GM12864 (cell line): Measurements from ENCODE around the gene RABGGTB.
"Not testable (repeated sequence)": the region's sequence is repeated elsewhere in the genome, so short reads cannot be mapped to it uniquely, and the experiment has no call there.

ENCODE experiments used
- DNase-seq: peaks from one replicate; pipeline ENCODE4 v3.0.0-alpha.2; 2011; ENCODE audit warnings: low read depth
- H3K4me3 ChIP-seq: 2 replicates; pipeline ENCODE4 v1.5.1; 2011; ENCODE audit warnings: mild to moderate bottlenecking, low read depth, low read length, control low read depth
- CTCF ChIP-seq: IDR thresholded peaks from 2 replicates; pipeline ENCODE4 v1.5.1; 2011; ENCODE audit warnings: low read depth, mild to moderate bottlenecking, moderate library complexity, low read length, control low read depth, inconsistent platforms; ENCODE audit errors: missing control alignments

Gene RABGGTB

GRCh38 chr1:75768016-75768415 is 18.0 kb upstream of the RABGGTB start:
- no peak overlapping the region for H3K4me3 ChIP-seq
- no peak for TF ChIP-seq CTCF
- no peak for DNase-seq

GRCh38 chr1:75770761-75771160 is 15.3 kb upstream of the RABGGTB start:
- no peak overlapping the region for H3K4me3 ChIP-seq
- no peak for TF ChIP-seq CTCF
- DNase-seq, result no peak

- H3K4me3 ChIP-seq, result no peak overlapping the region
- no peak for TF ChIP-seq CTCF
- DNase-seq, result no peak
These were observed 14.1 kb upstream of the RABGGTB start for GRCh38 chr1:75771978-75772377.

GRCh38 chr1:75777812-75778211 is 8.2 kb upstream of the RABGGTB start:
- H3K4me3 ChIP-seq, DNase-seq: not testable (repeated sequence)

GRCh38 chr1:75778694-75779093 is 7.4 kb upstream of the RABGGTB start:
- H3K4me3 ChIP-seq, DNase-seq: not testable (repeated sequence)

- not testable (repeated sequence) for H3K4me3 ChIP-seq, DNase-seq
These were observed 5.9 kb upstream of the RABGGTB start for GRCh38 chr1:75780183-75780582.

- peak overlapping the region; percentile 78; the same call in 1 of the 2 replicates for H3K4me3 ChIP-seq
- not testable (repeated sequence) for DNase-seq
These were observed 2.1 kb upstream of the RABGGTB start for GRCh38 chr1:75783920-75784319.

- no peak for TF ChIP-seq CTCF
- H3K4me3 ChIP-seq, result peak overlapping the region; percentile 78
- DNase-seq, result no peak
These were observed 605 bp upstream of the RABGGTB start for GRCh38 chr1:75785320-75785982.

GRCh38 chr1:75786901-75787493 is 941 bp downstream of the RABGGTB start:
- no peak for DNase-seq
- H3K4me3 ChIP-seq, result peak overlapping the region; percentile 78
- TF ChIP-seq CTCF, result no peak
